Loucy (cell line): ENCODE data around the gene CACNB2.

ENCODE experiments used
- H2AFZ ChIP-seq: fragments of 200-600 bp; sonication (generic); 2 replicates; pipeline ENCODE4 v1.6.0; 2016; ENCODE audit warnings: antibody characterized with exemption, mild to moderate bottlenecking, low read length, moderate library complexity
- H3F3A ChIP-seq: fragments of 200-600 bp; 2 replicates; pipeline ENCODE4 v1.6.0; 2016; ENCODE audit warnings: antibody characterized with exemption, low read depth, mild to moderate bottlenecking
- H3K27me3 ChIP-seq: fragments of 200-600 bp; sonication (generic); 2 replicates; pipeline ENCODE4 v1.6.1; 2014; ENCODE audit warnings: low read length, mild to moderate bottlenecking; ENCODE audit not compliant: insufficient read depth, poor library complexity, severe bottlenecking
- H3K36me3 ChIP-seq: fragments of 200-600 bp; sonication (generic); 2 replicates; pipeline ENCODE4 v1.6.1; 2016; ENCODE audit warnings: low read length; ENCODE audit not compliant: insufficient read depth
- H3K4me1 ChIP-seq: fragments of 200-600 bp; sonication (generic); 2 replicates; pipeline ENCODE4 v1.5.1; 2014; ENCODE audit warnings: low read length, mild to moderate bottlenecking; ENCODE audit not compliant: insufficient read depth, poor library complexity, severe bottlenecking
- H3K4me2 ChIP-seq: fragments of 200-600 bp; sonication (generic); 2 replicates; pipeline ENCODE4 v1.6.0; 2014; ENCODE audit warnings: antibody characterized with exemption, low read length, low read depth, mild to moderate bottlenecking; ENCODE audit not compliant: poor library complexity, severe bottlenecking
- H3K4me3 ChIP-seq: fragments of 200-600 bp; sonication (generic); 2 replicates; pipeline ENCODE4 v1.5.1; 2014; ENCODE audit warnings: low read length, mild to moderate bottlenecking, mixed read lengths; ENCODE audit not compliant: poor library complexity, severe bottlenecking
- H3K79me2 ChIP-seq: fragments of 200-600 bp; sonication (generic); 2 replicates; pipeline ENCODE4 v1.6.1; 2014; ENCODE audit warnings: low read length; ENCODE audit not compliant: insufficient read depth
- H3K9ac ChIP-seq: fragments of 200-600 bp; sonication (generic); 2 replicates; pipeline ENCODE4 v1.6.0; 2014; ENCODE audit warnings: mild to moderate bottlenecking, low read depth, low read length, moderate library complexity; ENCODE audit not compliant: poor library complexity, severe bottlenecking
- H3K9me2 ChIP-seq: fragments of 200-600 bp; sonication (generic); replicated peaks from 2 replicates; pipeline ENCODE4 v1.6.1; 2016; ENCODE audit warnings: low read depth, low read length, mixed read lengths
- H3K9me3 ChIP-seq: fragments of 200-600 bp; sonication (generic); 2 replicates; pipeline ENCODE4 v1.6.1; 2014; ENCODE audit warnings: mild to moderate bottlenecking, antibody characterized with exemption, low read length, low read depth; ENCODE audit not compliant: insufficient read depth
- H4K20me1 ChIP-seq: fragments of 200-600 bp; sonication (generic); 2 replicates; pipeline ENCODE4 v1.6.0; 2014; ENCODE audit warnings: antibody characterized with exemption, low read length, mild to moderate bottlenecking; ENCODE audit not compliant: insufficient read depth, poor library complexity, severe bottlenecking
- EZH2phosphoT487 ChIP-seq: fragments of 200-600 bp; IDR thresholded peaks from 2 replicates; pipeline ENCODE4 v1.6.1; 2018; ENCODE audit warnings: antibody characterized with exemption, mild to moderate bottlenecking, moderate library complexity, borderline replicate concordance
- TF ChIP-seq, protein P1 (sequence below): fragments of 200-600 bp; sonication (generic); conservative IDR thresholded peaks from 2 replicates; pipeline ENCODE4 v1.5.1; 2014; ENCODE audit warnings: mild to moderate bottlenecking, antibody characterized with exemption, low read length

The CACNB2 gene

DNA sequence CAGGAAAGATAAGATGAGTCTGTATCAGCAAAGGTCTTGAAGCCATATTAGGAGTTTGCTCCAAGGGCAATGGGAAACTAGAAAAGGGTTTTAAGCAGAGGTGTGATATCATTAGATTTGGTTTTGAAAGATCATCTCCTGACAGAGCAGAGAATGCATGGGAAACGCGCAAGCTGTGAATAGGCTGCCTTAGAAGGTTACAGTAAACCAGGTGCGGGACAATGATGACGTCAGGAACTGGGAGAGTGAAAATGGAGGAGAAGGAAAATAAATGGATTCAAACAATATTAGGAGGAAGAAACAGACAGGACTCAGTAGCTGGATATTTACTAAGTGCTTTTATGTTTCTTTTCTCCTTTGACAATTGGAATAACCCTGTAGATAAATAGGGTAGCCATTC is 50.6 kb downstream of the CACNB2 start:
- Histone ChIP-seq H3K9ac (no peak overlapping the region), H2AFZ (no peak overlapping the region), H4K20me1 (no peaks in the 10 kb centered on the region), H3K9me2 (no peaks in the 10 kb centered on the region), H3K36me3 (no peaks in the 10 kb centered on the region), H3K4me2 (no peak overlapping the region), H3K9me3 (no peaks in the 10 kb centered on the region), H3K4me3 (no peak overlapping the region), H3F3A (no peaks in the 10 kb centered on the region), H3K27me3 (no peaks in the 10 kb centered on the region), H3K79me2 (no peaks in the 10 kb centered on the region), H3K4me1 (no peaks in the 10 kb centered on the region)
- no peak for TF ChIP-seq EZH2phosphoT487
- TF ChIP-seq, protein P1, sequence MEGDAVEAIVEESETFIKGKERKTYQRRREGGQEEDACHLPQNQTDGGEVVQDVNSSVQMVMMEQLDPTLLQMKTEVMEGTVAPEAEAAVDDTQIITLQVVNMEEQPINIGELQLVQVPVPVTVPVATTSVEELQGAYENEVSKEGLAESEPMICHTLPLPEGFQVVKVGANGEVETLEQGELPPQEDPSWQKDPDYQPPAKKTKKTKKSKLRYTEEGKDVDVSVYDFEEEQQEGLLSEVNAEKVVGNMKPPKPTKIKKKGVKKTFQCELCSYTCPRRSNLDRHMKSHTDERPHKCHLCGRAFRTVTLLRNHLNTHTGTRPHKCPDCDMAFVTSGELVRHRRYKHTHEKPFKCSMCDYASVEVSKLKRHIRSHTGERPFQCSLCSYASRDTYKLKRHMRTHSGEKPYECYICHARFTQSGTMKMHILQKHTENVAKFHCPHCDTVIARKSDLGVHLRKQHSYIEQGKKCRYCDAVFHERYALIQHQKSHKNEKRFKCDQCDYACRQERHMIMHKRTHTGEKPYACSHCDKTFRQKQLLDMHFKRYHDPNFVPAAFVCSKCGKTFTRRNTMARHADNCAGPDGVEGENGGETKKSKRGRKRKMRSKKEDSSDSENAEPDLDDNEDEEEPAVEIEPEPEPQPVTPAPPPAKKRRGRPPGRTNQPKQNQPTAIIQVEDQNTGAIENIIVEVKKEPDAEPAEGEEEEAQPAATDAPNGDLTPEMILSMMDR: no peak

DNA sequence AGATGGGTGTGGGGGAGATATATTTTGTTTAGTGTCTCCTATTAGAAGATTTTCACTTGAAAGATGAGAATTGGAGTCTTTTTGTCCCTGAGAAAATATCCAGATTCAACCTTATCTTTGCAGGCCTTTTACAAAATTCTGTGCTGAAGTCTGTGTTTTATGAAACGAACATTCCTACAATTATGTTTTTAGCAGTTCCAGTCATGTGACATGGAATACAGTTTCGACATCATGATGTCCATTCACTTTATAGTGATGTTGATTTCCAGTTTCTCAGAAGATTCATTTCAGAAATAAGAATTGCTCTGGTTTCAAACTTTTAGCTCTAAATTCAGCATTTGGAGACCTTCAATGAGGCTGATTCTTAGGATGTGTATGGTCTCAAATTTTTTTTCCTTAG is 54.4 kb downstream of the CACNB2 start:
- Histone ChIP-seq H2AFZ (no peak overlapping the region), H4K20me1 (no peaks in the 10 kb centered on the region), H3K27me3 (no peaks in the 10 kb centered on the region), H3K9ac (no peak overlapping the region), H3K36me3 (no peaks in the 10 kb centered on the region), H3K79me2 (no peaks in the 10 kb centered on the region), H3K4me1 (no peaks in the 10 kb centered on the region), H3K4me2 (no peak overlapping the region), H3K9me3 (no peaks in the 10 kb centered on the region), H3K9me2 (no peaks in the 10 kb centered on the region), H3K4me3 (no peak overlapping the region), H3F3A (no peaks in the 10 kb centered on the region)
- TF ChIP-seq, protein P1: no peak
- no peak for TF ChIP-seq EZH2phosphoT487

DNA sequence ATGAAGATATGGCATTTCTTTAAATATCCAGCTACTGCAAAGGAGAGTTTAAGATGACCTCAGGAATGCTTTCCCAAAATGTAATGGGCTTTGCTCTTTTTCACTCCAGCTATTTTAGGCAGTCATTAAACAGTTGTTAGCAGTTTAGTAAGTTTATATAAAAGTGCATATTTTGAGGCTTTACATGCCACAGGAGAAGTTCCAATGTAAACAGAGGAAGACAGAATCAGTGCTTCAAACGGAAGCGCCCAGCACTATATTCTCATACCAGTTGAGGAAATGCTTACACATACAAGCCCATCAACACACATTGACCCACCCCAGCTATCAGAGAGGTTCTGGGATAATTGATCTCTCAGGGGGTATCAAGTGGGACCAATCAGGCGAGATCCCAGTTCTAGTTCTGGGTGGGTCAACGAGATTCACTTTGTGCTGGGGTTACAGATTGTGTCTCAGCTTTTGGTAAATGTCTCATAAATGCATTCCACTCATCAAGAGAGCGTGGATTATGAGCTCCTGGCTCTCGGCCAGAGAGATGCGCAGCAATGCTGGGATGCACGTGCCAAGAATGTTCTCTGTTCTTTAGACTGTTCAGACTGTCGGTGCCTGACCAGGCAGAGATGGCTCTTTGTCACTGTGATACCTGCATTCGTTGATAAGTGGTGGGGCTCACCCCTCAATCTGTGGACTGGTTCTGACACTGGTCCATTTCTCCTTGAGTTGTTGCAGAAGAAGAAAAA is 55.0 kb downstream of the CACNB2 start:
- no peaks in the 10 kb centered on the region for H3K79me2 ChIP-seq
- no peaks in the 10 kb centered on the region for H4K20me1 ChIP-seq
- no peaks in the 10 kb centered on the region for H3F3A ChIP-seq
- TF ChIP-seq, protein P1: no peak
- TF ChIP-seq EZH2phosphoT487: no peak
- no peaks in the 10 kb centered on the region for H3K9me2 ChIP-seq
- H3K36me3 ChIP-seq: no peaks in the 10 kb centered on the region
- H3K9ac ChIP-seq: no peak overlapping the region
- no peak overlapping the region for H3K4me2 ChIP-seq
- no peaks in the 10 kb centered on the region for H3K27me3 ChIP-seq
- no peaks in the 10 kb centered on the region for H3K9me3 ChIP-seq
- H2AFZ ChIP-seq: no peak overlapping the region
- no peaks in the 10 kb centered on the region for H3K4me1 ChIP-seq
- no peak overlapping the region for H3K4me3 ChIP-seq
